HepG2 (cell line): ENCODE data around the gene FAM200B. TPM values are rescaled to one million over a fixed set of nuclear protein-coding genes. Genes with fewer than 3 reads are reported as not detected.

Experiments
- CTCF ChIP-seq: sonication (generic); formaldehyde crosslinking; IDR thresholded peaks from 2 replicates; pipeline ENCODE4 v1.5.0; 2020; ENCODE audit warnings: mild to moderate bottlenecking, missing genetic modification reagents, moderate library complexity
- DNMT3B ChIP-seq: conservative IDR thresholded peaks from 2 replicates; pipeline ENCODE4 v1.6.1; 2016; ENCODE audit warnings: missing biosample characterization, control low read depth
- FLYWCH1 ChIP-seq: sonication (generic); formaldehyde crosslinking; IDR thresholded peaks from 2 replicates; pipeline ENCODE4 v1.8.1; 2023; ENCODE audit warnings: mild to moderate bottlenecking, missing genetic modification reagents
- GMEB2 ChIP-seq: IDR thresholded peaks from 2 replicates; pipeline ENCODE4 v1.6.1; 2016; ENCODE audit warnings: missing biosample characterization, missing genetic modification reagents, low read depth
- HOXA3 ChIP-seq: sonication (generic); formaldehyde crosslinking; IDR thresholded peaks from 2 replicates; pipeline ENCODE4 v1.5.0; 2020; ENCODE audit warnings: missing genetic modification reagents
- SATB2 ChIP-seq: sonication (generic); formaldehyde crosslinking; IDR thresholded peaks from 2 replicates; pipeline ENCODE4 v1.5.0; 2020; ENCODE audit warnings: missing genetic modification reagents
- U2AF2 ChIP-seq: fragments of 200-400 bp; formaldehyde crosslinking; IDR thresholded peaks from 2 replicates; pipeline ENCODE4 v1.6.1; 2017; ENCODE audit warnings: low read depth, mild to moderate bottlenecking, low read length
- ZGPAT ChIP-seq: IDR thresholded peaks from 2 replicates; pipeline ENCODE4 v1.6.1; 2016; ENCODE audit warnings: mild to moderate bottlenecking
- ZHX2 ChIP-seq, 2 experiments: sonication (generic) in 1 of 2; formaldehyde crosslinking in 1 of 2; IDR thresholded peaks; 2 replicates each; pipeline versions ENCODE4 v1.6.1 to v1.9.0; 2014 to 2022; ENCODE audit warnings: antibody characterized with exemption in 1 of 2, borderline replicate concordance in 1 of 2, inconsistent platforms in 1 of 2, low read depth in 1 of 2, missing genetic modification reagents in 1 of 2
- ZNF296 ChIP-seq: sonication (generic); formaldehyde crosslinking; conservative IDR thresholded peaks from 2 replicates; pipeline ENCODE4 v1.5.0; 2020; ENCODE audit warnings: mild to moderate bottlenecking, missing genetic modification reagents
- ZNF484 ChIP-seq: sonication (generic); formaldehyde crosslinking; IDR thresholded peaks from 2 replicates; pipeline ENCODE4 v1.5.1; 2020; ENCODE audit warnings: mild to moderate bottlenecking, low read depth, missing genetic modification reagents, borderline replicate concordance
- ZNF503 ChIP-seq: sonication (generic); formaldehyde crosslinking; IDR thresholded peaks from 2 replicates; pipeline ENCODE4 v1.4.0; 2020; ENCODE audit warnings: missing genetic modification reagents
- polyA plus RNA-seq, 8 experiments: library from polyadenylated mRNA; depleted of rRNA in 3 of 8; stranded (reverse) in 7 of 8; unstranded in 1 of 8; fragments of >200 nt; fragmentation: Illumina TruSeq in 4 of 8; extraction: Trizol in 4 of 8; gene quantifications; 2 replicates each; pipeline versions ENCODE4 v1.2.1 to v1.2.3, GENCODE V29; 2011 to 2016; ENCODE audit warnings: low read depth in 4 of 8, missing spikeins in 1 of 8, mixed read lengths in 1 of 8; ENCODE audit not compliant: insufficient read depth in 1 of 8
- total RNA-seq, 5 experiments: library from RNA; depleted of rRNA; stranded (reverse); fragments of >200 nt; fragmentation: Illumina TruSeq; extraction: Trizol; gene quantifications; 2 replicates each; pipeline ENCODE4 v1.2.3, GENCODE V29; 2016; ENCODE audit warnings: low read depth in 1 of 5

FAM200B gene
- total and polyA plus RNA-seq, 2 of the 13 experiments (the other 11 are each of a cell fraction or from before 2014, with no cell fraction given) = 25.6 to 41.8 TPM

GRCh38 chr4:15655223-15656037 lies 26.2 kb upstream of the FAM200B start, which contains the start of gene FBXL5 (continued):
- peak; percentile 45; the same call in 1 of the 2 replicates for TF ChIP-seq ZHX2 (IDR thresholded peaks at IDR 0.05; ENCODE audit: low read depth)
- no peak for TF ChIP-seq ZHX2 (CRISPR knock-in tag; IDR thresholded peaks at IDR 0.05; ENCODE audit: borderline replicate concordance)
- 0 out of 2 replicates have a peak, but pooled peaks have one; percentile 50 for TF ChIP-seq ZNF503 (CRISPR knock-in tag)
- TF ChIP-seq U2AF2 = no peak
- no peak for TF ChIP-seq ZNF484 (CRISPR knock-in tag)
- TF ChIP-seq FLYWCH1 (CRISPR knock-in tag) = no peak
- TF ChIP-seq SATB2 = 0 out of 2 replicates have a peak, but pooled peaks have one; percentile 56
- peak; percentile 90 for TF ChIP-seq HOXA3 (CRISPR knock-in tag)
- TF ChIP-seq ZGPAT (CRISPR knock-in tag) = 0 out of 2 replicates have a peak, but pooled peaks have one; percentile 46
- TF ChIP-seq DNMT3B = no peak
- TF ChIP-seq GMEB2 (CRISPR knock-in tag) = no peak
- peak; percentile 23; the same call in 1 of the 2 replicates for TF ChIP-seq CTCF (CRISPR knock-in tag)
- 0 out of 2 replicates have a peak, but pooled peaks have one; percentile 18 for TF ChIP-seq ZNF296 (CRISPR knock-in tag)
